Measurements from ENCODE around the gene CEACAM6.
A peak's percentile ranks its signal among the peaks of the same experiment; 100 is the strongest.

The CEACAM6 gene

GRCh38 chr19:41801031-41801430 is 45.7 kb downstream of the CEACAM6 start:
- no peak for DNase-seq

- no peak for DNase-seq
These were observed 46.5 kb downstream of the CEACAM6 start for GRCh38 chr19:41801792-41802211.

- no peak for DNase-seq
These were observed 47.4 kb downstream of the CEACAM6 start for GRCh38 chr19:41802770-41803169.

DNA sequence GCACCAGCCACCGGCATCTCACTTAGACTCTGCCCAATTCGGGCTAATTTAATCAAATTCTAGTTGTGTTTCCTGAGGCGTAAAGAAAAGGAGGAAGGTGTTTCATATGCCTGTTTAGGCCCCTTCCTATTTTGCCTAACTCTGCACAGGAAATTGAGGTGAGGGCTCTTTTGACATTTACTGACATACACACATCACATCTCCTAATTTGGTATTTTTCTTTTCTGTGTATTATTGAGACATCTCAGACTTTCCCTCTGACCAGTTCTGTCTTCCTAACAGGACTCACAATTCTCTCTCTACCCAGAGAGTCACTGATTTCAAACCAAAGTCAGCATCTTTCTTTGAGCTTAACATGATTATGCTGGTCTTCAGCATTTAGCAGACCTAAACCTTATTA is 49.0 kb downstream of the CEACAM6 start:
- DNase-seq = no peak

GRCh38 chr19:41807176-41807575 is 51.8 kb downstream of the CEACAM6 start:
- no peak for DNase-seq

DNA sequence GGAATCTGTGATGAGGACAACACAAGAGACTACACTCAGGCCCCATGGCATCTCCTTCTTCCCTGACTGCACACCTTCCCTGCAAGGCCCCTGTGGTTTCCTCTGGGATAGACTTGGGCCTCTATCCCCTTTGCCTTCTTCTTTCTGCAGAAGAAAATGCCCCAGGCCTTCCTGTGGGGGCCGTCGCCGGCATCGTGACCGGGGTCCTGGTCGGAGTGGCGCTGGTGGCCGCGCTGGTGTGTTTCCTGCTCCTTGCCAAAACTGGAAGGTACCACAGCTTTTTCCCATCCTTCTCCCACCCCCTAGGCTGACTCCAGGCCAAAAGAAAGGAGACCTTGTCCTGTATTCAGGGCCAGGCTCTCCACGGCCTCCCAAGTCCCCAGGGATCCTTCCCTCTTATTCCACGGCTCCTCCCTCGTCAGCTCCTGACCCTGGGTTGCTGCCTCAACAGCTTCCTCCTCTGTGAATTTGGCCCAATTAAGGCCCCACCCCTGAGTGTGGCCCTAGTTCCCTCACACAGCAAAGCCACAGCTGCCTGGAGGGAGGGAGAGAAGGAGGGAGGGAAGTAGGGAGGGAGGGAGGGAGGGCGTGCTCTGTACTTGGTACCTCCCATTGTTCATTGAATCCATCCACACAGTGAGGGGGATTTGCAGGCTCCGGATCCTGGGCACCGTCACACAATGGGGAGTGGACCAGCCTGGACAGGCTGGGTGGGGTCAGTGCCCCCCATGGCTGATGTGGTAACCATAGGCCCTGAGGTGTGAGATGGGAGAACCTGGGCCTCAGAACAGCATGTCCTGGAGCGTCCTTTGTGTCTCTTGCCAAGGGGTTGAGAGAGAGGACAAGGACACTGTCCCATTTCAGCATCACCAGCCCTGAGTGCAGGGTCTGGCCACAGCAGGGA is 53.6 kb downstream of the CEACAM6 start:
- DNase-seq = no peak

DNA sequence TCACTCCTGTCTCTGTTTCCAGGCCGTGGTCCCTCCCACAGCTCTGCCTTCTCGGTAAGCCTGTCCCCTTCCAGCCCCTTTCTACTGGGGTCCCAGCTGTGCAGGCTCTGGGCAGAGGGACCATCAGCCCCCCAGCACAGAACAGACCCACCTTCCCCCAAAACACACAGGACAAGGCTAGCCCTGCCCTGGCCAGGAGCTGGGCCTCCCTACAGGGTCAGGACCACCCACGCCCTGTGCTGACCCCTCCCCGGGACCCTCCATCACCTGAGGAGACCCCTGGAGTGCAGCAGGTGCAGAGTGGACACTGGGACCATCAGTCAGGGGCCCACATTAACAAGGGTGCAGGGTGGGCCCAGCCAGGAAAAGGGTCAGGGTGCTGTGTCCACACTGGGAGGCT is 55.0 kb downstream of the CEACAM6 start:
- no peak for DNase-seq

GRCh38 chr19:41811036-41811435 is 55.7 kb downstream of the CEACAM6 start:
- DNase-seq = no peak

DNA sequence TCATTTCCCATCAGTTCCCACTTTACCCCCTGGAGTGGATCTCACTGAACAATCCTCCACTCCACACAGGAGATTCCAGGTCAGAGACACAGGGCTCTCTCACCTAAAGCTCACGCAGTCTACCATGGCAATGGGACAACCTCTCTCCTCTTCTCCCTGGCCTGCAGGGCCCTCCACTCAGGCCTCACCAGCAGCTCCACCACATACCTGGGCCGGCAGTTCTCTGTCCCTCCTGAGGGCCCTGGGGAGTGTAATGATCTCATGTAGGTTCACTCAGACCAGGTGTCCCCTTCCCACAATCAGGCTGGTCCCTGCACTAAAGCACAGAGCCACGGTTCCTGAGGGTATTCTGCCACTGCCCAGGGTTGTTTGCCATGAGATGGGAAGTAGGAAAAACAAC is 56.7 kb downstream of the CEACAM6 start:
- no peak for DNase-seq

DNA sequence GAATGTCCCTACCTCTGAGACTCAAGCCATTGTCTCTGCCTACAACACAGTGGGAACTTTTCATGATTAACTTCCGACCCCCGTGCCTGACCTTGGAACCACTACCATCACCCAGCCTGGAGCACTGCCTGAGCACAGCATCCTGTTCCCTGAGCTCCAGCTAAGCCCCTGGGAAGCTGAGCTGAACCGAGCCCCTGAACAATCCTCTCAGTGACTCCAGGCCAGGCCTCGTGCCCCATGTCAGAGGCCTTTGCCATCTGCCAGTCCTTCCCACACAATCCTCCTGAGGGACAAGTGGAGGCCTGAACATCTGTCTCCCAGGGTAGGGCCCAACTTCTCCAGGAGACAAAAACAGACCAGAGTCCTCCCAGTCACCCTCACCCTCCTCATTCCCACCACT is 58.6 kb downstream of the CEACAM6 start:
- no peak for DNase-seq

DNA sequence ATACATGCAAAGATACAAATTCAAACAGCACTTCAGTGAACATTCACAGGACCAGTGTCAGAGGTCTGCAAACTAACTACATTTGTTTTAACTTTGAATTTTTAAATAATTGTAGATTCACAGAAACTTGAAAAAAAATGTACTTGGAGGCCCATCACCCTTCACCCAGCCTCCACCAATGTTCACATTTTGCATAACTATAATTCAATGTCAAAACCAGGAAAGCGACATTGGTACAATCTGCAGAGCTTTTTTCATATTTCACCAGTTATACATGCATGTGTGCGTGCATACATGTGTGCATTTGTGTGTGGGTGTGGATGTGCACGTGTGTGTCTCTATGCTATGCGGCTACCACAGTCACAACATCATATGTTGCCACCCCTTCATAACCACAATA is 60.0 kb downstream of the CEACAM6 start:
- DNase-seq = no peak

GRCh38 chr19:41816761-41817160 is 61.4 kb downstream of the CEACAM6 start:
- no peak for DNase-seq

- DNase-seq = peak; percentile 2
These were observed 65.8 kb downstream of the CEACAM6 start for GRCh38 chr19:41821003-41821735.
